ENCODE results near the gene BASP1.
"Not testable (repeated sequence)": the region's sequence is repeated elsewhere in the genome, so short reads cannot be mapped to it uniquely, and the experiment has no call there.

Gene BASP1

GRCh38 chr5:17309462-17309861, 92.0 kb downstream of the BASP1 start:
- H3K9me3 ChIP-seq (ENCODE audit: severe bottlenecking): no peaks in the 10 kb centered on the region
- no peaks in the 10 kb centered on the region for H3K36me3 ChIP-seq
- TF ChIP-seq CTCF (IDR thresholded peaks at IDR 0.05; ENCODE audit: low read depth, low read length): no peak
- H3K27ac ChIP-seq: no peak overlapping the region
- H3K4me3 ChIP-seq (ENCODE audit: low read depth, low read length): no peak overlapping the region
- H3K27me3 ChIP-seq (ENCODE audit: insufficient read depth, low read depth, severe bottlenecking): no peaks in the 10 kb centered on the region
- DNase-seq: no peak

- not testable (repeated sequence) for H3K27ac ChIP-seq; DNase-seq; H3K27me3 ChIP-seq (ENCODE audit: insufficient read depth, low read depth, severe bottlenecking)
These were observed 93.1 kb downstream of the BASP1 start for GRCh38 chr5:17310502-17310901.

GRCh38 chr5:17311811-17312210, 94.4 kb downstream of the BASP1 start:
- H3K4me3 ChIP-seq (ENCODE audit: low read depth, low read length); DNase-seq; H3K27me3 ChIP-seq (ENCODE audit: insufficient read depth, low read depth, severe bottlenecking); H3K9me3 ChIP-seq (ENCODE audit: severe bottlenecking); H3K27ac ChIP-seq; H3K36me3 ChIP-seq: not testable (repeated sequence)

More at GRCh38 chr5:17310502-17310901, 93.1 kb downstream of the BASP1 start:
- H3K9me3 ChIP-seq (ENCODE audit: severe bottlenecking); H3K4me3 ChIP-seq (ENCODE audit: low read depth, low read length); H3K36me3 ChIP-seq: not testable (repeated sequence)

DNA sequence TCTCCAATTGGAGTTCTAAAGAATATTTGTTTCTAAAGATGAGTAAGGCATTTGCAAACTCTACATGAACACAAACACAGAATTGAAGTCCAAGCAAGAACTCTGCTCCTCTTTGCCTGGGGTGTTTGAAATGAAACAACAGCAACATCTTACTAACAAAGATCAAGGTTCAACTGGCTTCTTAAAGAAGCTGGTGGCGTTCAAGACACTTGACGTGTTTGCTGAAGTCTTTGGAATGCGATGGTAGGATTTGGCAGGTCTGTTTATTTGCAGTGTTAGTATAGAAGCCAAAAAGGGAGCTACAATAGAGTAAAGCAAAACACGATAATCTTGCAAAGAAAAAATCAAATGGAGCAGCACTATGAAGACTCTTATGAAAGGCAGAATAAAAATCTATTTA, 94.9 kb downstream of the BASP1 start:
- H3K27me3 ChIP-seq (ENCODE audit: insufficient read depth, low read depth, severe bottlenecking): no peaks in the 10 kb centered on the region
- no peak for TF ChIP-seq CTCF (IDR thresholded peaks at IDR 0.05; ENCODE audit: low read depth, low read length)
- no peaks in the 10 kb centered on the region for H3K36me3 ChIP-seq
- DNase-seq: no peak
- no peak overlapping the region for H3K4me3 ChIP-seq (ENCODE audit: low read depth, low read length)
- H3K27ac ChIP-seq: no peak overlapping the region
- peaks cover 3% of the 10 kb centered on the region for H3K9me3 ChIP-seq (ENCODE audit: severe bottlenecking)

DNA sequence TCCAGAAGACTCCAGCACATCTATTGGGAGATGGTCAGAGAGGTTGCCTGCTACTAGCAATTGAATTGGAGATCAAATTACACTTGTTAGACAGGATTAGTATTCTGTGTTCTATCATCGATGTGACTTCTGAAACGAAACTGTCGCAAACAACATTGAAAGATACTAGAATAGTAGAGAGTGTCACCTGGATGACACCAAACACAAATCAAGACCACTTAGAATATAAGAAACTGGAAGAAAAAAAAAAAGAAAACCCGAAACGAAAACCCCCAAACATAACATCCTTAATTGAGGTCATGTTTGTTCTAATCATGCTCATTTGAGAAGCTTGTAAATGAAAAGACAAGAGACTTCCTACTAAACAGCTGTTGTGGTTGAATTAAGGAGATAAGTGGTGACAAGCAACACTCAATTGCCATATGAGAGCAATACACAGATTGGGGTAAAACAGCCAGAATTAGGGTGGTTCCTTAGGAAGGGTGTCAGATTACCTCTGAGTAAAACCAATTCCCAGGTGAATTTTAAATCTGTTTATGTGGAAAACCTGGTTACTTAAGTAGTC, 97.6 kb downstream of the BASP1 start:
- Histone ChIP-seq H3K4me3 (ENCODE audit: low read depth, low read length) (peak overlapping the region; percentile 9), H3K27ac (peak overlapping the region; percentile 49), H3K36me3 (no peaks in the 10 kb centered on the region), H3K27me3 (ENCODE audit: insufficient read depth, low read depth, severe bottlenecking) (no peaks in the 10 kb centered on the region), H3K9me3 (ENCODE audit: severe bottlenecking) (peaks cover 3% of the 10 kb centered on the region)
- peak; percentile 25 for DNase-seq
- no peak for TF ChIP-seq CTCF (IDR thresholded peaks at IDR 0.05; ENCODE audit: low read depth, low read length)

GRCh38 chr5:17315710-17316221, 98.3 kb downstream of the BASP1 start:
- Histone ChIP-seq H3K27me3 (ENCODE audit: insufficient read depth, low read depth, severe bottlenecking) (no peaks in the 10 kb centered on the region), H3K27ac (peak overlapping the region; percentile 49), H3K9me3 (ENCODE audit: severe bottlenecking) (peaks cover 3% of the 10 kb centered on the region), H3K36me3 (no peaks in the 10 kb centered on the region), H3K4me3 (ENCODE audit: low read depth, low read length) (no peak overlapping the region)
- DNase-seq: no peak
- TF ChIP-seq CTCF (IDR thresholded peaks at IDR 0.05; ENCODE audit: low read depth, low read length): no peak

GRCh38 chr5:17316970-17317459, 99.6 kb downstream of the BASP1 start:
- no peak for DNase-seq
- no peak overlapping the region for H3K27ac ChIP-seq
- H3K27me3 ChIP-seq (ENCODE audit: insufficient read depth, low read depth, severe bottlenecking): no peaks in the 10 kb centered on the region
- peaks cover 3% of the 10 kb centered on the region for H3K9me3 ChIP-seq (ENCODE audit: severe bottlenecking)
- no peak for TF ChIP-seq CTCF (IDR thresholded peaks at IDR 0.05; ENCODE audit: low read depth, low read length)
- no peaks in the 10 kb centered on the region for H3K36me3 ChIP-seq
- no peak overlapping the region for H3K4me3 ChIP-seq (ENCODE audit: low read depth, low read length)

All from WERI-Rb-1 (cell line).